RWPE2 (cell line): ENCODE measurements around the gene MYOF.
"Not testable (repeated sequence)": the region's sequence is repeated elsewhere in the genome, so short reads cannot be mapped to it uniquely, and the experiment has no call there.

ENCODE experiments used
- ATAC-seq: fragments of 200-7000 bp; cut with Tn5 transposase; 3 replicates; pipeline ENCODE4 v1.9.1; 2021; ENCODE audit warnings: low read depth
- DNase-seq: peaks from one replicate; pipeline ENCODE4 v3.0.0-alpha.2; 2020; ENCODE audit warnings: low spot score
- H3K27ac ChIP-seq: fragments of 450-650 bp; 2 replicates; pipeline ENCODE4 v1.5.1; 2017; ENCODE audit warnings: mild to moderate bottlenecking; ENCODE audit not compliant: poor library complexity, severe bottlenecking
- H3K27me3 ChIP-seq: fragments of 250-450 bp; sonication (Bioruptor Pico); 2 replicates; pipeline ENCODE4 v1.5.1; 2021; ENCODE audit warnings: mild to moderate bottlenecking, moderate library complexity; ENCODE audit not compliant: insufficient read depth, poor library complexity, severe bottlenecking
- H3K36me3 ChIP-seq: fragments of 250-450 bp; sonication (Bioruptor Pico); 2 replicates; pipeline ENCODE4 v1.5.1; 2020; ENCODE audit warnings: low read depth, mild to moderate bottlenecking, moderate library complexity
- H3K4me1 ChIP-seq: fragments of 250-450 bp; sonication (Bioruptor Pico); 2 replicates; pipeline ENCODE4 v1.5.1; 2021; ENCODE audit warnings: mild to moderate bottlenecking, moderate library complexity; ENCODE audit not compliant: insufficient read depth, poor library complexity, severe bottlenecking
- H3K4me3 ChIP-seq: fragments of 250-450 bp; sonication (Bioruptor Pico); 2 replicates; pipeline ENCODE4 v1.5.1; 2021; ENCODE audit warnings: mild to moderate bottlenecking, moderate library complexity; ENCODE audit not compliant: severe bottlenecking
- H3K9me3 ChIP-seq: fragments of 250-450 bp; sonication (Bioruptor Pico); 2 replicates; pipeline ENCODE4 v1.5.1; 2021; ENCODE audit warnings: mild to moderate bottlenecking, moderate library complexity; ENCODE audit not compliant: severe bottlenecking
- TF ChIP-seq, protein P1 (sequence below): fragments of 450-650 bp; IDR thresholded peaks from one replicate; pipeline ENCODE4 v1.5.1; 2017; ENCODE audit warnings: mild to moderate bottlenecking, moderate library complexity; ENCODE audit not compliant: poor library complexity, severe bottlenecking

Gene MYOF

DNA sequence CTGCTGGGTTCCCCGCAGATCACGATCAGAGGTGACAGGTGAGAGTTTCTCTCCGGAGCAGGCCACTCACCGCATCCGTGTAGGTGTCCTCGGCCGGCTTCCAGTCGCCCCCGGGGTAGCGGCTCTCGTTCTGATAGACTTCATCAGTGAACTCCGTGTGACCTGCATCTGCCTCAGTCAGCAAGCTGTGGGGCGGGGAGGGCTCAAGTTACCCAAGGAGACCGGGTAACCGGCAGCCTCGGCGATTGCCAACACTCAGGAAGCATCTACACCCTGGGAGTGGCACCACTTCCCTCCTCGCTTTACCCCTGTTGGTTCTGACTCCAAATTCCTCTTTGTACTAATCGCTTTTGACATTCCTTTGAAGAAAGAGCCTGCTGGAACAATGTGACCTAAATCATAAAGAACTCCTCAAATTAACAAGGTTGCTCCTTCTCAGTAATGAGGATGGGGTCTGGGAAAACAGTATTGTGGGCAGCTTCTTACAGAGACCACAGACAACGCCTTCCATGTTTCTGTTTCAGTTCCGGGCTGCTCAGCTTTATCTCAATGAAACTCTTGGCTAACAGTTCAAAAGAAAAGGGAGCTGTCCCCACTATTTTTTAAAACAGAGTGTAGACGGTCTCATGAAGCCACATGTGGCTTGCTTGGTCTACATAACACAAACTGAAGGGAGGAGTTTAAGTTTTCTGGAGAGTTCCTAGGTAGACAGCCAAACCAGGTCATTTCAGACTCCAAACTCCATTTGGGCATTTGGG, 118.1 kb downstream of the MYOF start:
- H3K4me3 ChIP-seq, result no peak overlapping the region
- H3K27me3 ChIP-seq, result no peaks in the 10 kb centered on the region
- TF ChIP-seq, protein P1, sequence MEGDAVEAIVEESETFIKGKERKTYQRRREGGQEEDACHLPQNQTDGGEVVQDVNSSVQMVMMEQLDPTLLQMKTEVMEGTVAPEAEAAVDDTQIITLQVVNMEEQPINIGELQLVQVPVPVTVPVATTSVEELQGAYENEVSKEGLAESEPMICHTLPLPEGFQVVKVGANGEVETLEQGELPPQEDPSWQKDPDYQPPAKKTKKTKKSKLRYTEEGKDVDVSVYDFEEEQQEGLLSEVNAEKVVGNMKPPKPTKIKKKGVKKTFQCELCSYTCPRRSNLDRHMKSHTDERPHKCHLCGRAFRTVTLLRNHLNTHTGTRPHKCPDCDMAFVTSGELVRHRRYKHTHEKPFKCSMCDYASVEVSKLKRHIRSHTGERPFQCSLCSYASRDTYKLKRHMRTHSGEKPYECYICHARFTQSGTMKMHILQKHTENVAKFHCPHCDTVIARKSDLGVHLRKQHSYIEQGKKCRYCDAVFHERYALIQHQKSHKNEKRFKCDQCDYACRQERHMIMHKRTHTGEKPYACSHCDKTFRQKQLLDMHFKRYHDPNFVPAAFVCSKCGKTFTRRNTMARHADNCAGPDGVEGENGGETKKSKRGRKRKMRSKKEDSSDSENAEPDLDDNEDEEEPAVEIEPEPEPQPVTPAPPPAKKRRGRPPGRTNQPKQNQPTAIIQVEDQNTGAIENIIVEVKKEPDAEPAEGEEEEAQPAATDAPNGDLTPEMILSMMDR, result no peak
- no peaks in the 10 kb centered on the region for H3K9me3 ChIP-seq
- H3K36me3 ChIP-seq, result peaks cover 96% of the 10 kb centered on the region
- H3K4me1 ChIP-seq, result no peaks in the 10 kb centered on the region
- H3K27ac ChIP-seq, result no peak overlapping the region
- DNase-seq (peak; percentile 62), ATAC-seq (no peak)

DNA sequence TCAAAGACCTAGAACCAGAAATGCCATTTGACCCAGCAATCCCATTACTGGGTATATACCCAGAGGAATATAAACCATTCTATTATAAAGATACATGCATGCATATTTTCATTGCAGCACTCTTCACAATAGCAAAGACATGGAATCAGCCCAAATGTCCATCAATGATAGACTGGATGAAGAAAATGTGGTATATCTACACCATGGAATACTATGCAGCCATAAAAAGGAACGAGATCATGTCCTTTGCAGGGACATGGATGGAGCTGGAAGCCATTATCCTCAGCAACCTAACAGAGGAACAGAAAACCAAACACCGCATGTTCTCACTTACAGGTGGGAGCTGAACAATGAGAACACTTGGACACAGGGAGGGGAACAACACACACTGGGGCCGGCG, 123.7 kb downstream of the MYOF start:
- not testable (repeated sequence) for H3K4me3 ChIP-seq, H3K27me3 ChIP-seq, H3K27ac ChIP-seq, H3K4me1 ChIP-seq, H3K9me3 ChIP-seq, ATAC-seq, DNase-seq
- H3K36me3 ChIP-seq, result peaks cover 99% of the 10 kb centered on the region

GRCh38 chr10:93357680-93358079, 124.5 kb downstream of the MYOF start:
- H3K4me3 ChIP-seq, result no peak overlapping the region
- peaks cover 99% of the 10 kb centered on the region for H3K36me3 ChIP-seq

DNA sequence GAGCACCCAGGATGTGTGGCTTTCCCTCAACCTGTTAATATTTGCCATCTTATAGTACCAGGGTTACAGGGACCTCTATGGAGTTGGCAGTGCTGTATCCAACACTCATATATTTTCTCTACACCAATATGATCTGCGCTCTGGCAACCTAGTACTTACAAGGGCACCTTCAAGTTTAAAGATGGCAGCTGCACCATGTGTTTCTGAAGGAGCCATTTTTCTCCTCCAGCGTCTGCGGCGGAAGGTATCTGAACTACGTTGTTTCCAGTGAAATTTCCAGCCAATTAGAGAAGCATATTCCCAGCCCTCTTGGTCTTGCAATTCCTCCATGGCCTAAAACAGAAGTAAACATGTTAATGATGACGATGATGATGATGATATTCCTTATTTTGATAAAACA, 125.6 kb downstream of the MYOF start:
- H3K4me3 ChIP-seq, result no peak overlapping the region
- H3K27me3 ChIP-seq, result no peaks in the 10 kb centered on the region
- DNase-seq (no peak), ATAC-seq (no peak)
- peaks cover 99% of the 10 kb centered on the region for H3K36me3 ChIP-seq
- TF ChIP-seq, protein P1, result no peak
- H3K4me1 ChIP-seq, result no peaks in the 10 kb centered on the region
- no peak overlapping the region for H3K27ac ChIP-seq
- no peaks in the 10 kb centered on the region for H3K9me3 ChIP-seq

More at GRCh38 chr10:93357680-93358079, 124.5 kb downstream of the MYOF start:
- ATAC-seq (peak; percentile 75), DNase-seq (no peak)
- TF ChIP-seq, protein P1, result peak; percentile 69
- Histone ChIP-seq H3K9me3 (no peaks in the 10 kb centered on the region), H3K27ac (no peak overlapping the region), H3K4me1 (no peaks in the 10 kb centered on the region), H3K27me3 (no peaks in the 10 kb centered on the region)

- Histone ChIP-seq H3K4me3 (no peak overlapping the region), H3K36me3 (peaks cover 100% of the 10 kb centered on the region), H3K27me3 (no peaks in the 10 kb centered on the region), H3K9me3 (no peaks in the 10 kb centered on the region), H3K4me1 (no peaks in the 10 kb centered on the region), H3K27ac (no peak overlapping the region)
- no peak for ATAC-seq
- no peak for DNase-seq
- TF ChIP-seq, protein P1, result peak; percentile 80
Observed at GRCh38 chr10:93352638-93353383, 129.3 kb downstream of the MYOF start.
